NCI-H1105 (cell line): ENCODE data around the gene F8A1.
"Not testable (repeated sequence)": the region's sequence is repeated elsewhere in the genome, so short reads cannot be mapped to it uniquely, and the experiment has no call there.

Experiments
- DNase-seq: peaks from one replicate; lab custom pipeline; 2025; lab: John Stamatoyannopoulos, UW

F8A1 gene

DNA sequence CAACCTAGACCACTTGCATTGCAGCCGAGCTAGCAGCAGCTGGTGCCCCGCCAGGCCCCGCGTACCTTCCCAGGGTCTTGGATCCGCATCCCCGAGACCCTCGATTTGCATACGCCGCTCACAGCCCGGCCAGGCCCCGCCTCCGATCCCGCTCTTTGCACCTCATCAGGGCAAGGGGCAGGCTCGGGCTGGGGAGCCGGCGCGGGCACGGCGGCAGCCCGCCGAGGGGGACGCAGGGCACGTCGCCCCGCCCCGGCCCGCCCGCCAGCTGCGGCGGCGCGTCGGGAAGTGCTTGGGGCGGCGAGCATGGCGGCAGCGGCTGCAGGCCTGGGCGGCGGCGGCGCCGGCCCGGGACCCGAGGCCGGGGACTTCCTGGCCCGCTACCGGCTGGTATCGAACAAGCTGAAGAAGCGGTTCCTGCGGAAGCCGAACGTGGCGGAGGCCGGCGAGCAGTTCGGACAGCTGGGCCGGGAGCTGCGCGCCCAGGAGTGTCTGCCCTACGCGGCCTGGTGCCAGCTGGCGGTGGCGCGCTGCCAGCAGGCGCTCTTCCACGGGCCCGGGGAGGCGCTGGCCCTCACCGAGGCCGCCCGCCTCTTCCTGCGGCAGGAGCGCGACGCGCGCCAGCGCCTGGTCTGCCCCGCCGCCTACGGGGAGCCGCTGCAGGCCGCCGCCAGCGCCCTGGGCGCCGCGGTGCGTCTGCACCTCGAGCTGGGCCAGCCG is at the start of gene F8A1:
TSS of gene F8A1 (plus strand) at position 287 of the 720 bp plus-strand sequence. CDS start at position 307, 20 bp downstream.
- DNase-seq, result not testable (repeated sequence)

DNA sequence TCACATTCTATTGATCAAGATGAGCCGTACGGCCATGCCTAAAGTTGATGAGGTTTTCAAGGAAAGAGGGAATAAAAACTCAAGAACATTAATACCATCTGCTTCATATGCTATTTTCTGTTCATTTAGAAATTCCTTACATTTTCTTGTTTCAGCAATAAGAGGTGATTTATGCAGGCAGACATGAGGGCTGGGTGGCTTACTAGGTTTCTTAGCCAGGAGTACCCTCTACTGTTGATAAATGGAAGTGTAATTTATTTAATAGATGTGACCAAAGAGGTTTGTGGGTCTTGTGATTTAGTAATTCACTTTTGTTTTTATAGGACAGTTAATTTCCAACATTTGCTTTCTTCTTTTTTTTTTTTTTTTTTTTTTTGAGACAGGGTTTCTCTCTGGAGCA is 45.3 kb upstream of the F8A1 start:
- peak; percentile 46 for DNase-seq

- DNase-seq, result no peak
Measured at GRCh38 chrX:154850957-154851611, 35.1 kb upstream of the F8A1 start.

- DNase-seq, result no peak
Measured at GRCh38 chrX:154855256-154855655, 30.9 kb upstream of the F8A1 start.

- DNase-seq, result not testable (repeated sequence)
Measured at GRCh38 chrX:154868522-154868921, 17.6 kb upstream of the F8A1 start.

DNA sequence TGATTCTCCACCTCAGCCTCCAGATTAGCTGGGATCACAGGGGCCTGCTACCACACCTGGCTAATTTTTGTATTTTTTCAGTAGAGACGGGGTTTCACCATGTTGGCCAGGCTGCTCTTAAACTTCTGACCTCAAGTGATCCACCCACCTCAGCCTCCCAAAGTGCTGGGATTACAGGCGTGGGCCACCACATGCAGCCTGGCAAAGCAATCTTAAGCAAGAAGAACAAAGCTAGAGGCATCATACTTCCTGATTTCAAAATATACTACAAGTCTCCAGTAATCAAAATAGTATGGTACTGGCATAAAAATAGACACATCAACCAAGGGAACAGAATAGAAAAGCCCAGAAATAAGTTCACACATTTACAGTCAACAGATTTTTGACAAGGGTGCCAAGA is 12.8 kb upstream of the F8A1 start:
- no peak for DNase-seq

- not testable (repeated sequence) for DNase-seq
Measured at GRCh38 chrX:154884069-154884468, 2.1 kb upstream of the F8A1 start.

- not testable (repeated sequence) for DNase-seq
Measured at GRCh38 chrX:154885057-154885456, 1.1 kb upstream of the F8A1 start.

GRCh38 chrX:154885549-154885948 is 606 bp upstream of the F8A1 start:
- not testable (repeated sequence) for DNase-seq

DNA sequence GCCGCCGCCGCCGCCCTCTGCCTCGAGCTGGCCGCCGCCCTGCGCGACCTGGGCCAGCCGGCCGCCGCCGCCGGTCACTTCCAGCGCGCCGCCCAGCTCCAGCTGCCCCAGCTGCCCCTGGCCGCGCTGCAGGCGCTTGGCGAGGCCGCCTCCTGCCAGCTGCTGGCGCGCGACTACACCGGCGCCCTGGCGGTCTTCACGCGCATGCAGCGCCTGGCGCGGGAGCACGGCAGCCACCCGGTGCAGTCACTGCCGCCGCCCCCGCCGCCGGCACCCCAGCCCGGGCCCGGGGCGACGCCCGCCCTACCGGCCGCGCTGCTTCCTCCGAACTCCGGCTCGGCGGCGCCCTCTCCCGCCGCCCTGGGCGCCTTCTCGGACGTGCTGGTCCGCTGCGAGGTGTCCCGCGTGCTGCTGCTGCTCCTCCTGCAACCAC is 650 bp downstream of the F8A1 start:
- DNase-seq, result not testable (repeated sequence)

- peak; percentile 43 for DNase-seq
Measured at GRCh38 chrX:154890990-154891639, 5.0 kb downstream of the F8A1 start.

DNA sequence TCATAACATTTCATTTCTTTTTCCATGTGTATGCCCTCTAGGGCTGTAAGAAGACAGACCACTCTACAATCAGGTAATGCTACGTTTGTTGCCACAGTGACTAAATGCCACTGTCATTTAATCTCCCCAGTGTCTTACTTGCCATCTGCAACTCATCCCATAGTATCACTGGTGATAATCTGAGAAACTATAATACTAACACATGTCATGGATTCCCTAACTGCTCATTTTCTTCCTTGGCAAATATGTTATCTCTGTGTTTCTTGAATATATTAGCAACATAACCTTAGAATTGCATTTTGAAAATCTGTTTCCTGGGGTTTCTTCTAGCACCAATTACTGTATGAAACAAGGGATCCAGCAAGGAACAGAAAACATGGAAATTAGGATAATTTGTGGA is 6.1 kb downstream of the F8A1 start:
- no peak for DNase-seq

- DNase-seq, result no peak
Measured at GRCh38 chrX:154900323-154900722, 14.2 kb downstream of the F8A1 start.

DNA sequence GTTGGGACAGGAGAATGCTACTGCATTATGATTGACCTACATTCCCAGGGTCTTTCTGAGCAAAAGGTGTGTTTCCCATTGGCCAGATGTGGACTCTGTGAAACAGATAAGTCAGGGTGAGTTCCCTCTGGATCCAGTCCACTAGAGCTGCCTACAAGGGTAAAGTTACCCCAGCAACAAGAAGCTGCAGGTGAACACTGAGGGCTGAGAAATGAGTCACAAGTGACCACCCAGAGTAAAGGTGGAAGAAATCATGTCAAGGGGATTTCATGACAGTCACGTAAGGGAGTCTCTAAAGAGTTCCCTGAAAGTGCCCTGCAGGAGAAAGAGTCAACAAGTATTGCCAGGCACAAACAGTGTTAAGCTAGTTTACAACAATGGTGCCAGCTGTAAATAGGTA is 16.3 kb downstream of the F8A1 start:
- DNase-seq, result no peak

DNA sequence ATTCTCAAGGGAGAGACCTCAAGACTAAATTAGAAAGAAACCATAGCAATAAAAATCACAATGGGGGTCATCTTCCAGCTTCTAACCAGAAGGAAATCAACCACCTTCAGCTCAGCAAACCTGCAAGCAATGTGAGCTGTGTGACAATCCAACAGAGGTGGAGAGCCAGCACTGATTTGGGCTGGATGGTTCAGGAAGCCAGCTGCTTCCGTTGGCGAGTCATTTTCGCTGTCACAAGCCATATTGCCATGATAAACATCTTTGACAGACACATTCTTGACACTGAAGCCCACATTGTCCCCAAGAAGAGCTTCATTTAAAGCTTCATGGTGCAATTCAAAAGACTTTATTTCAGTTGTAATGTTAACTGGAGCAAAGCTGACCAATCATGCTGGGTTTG is 22.7 kb downstream of the F8A1 start:
- DNase-seq, result no peak

GRCh38 chrX:154910048-154910447 is 23.9 kb downstream of the F8A1 start:
- DNase-seq, result not testable (repeated sequence)

DNA sequence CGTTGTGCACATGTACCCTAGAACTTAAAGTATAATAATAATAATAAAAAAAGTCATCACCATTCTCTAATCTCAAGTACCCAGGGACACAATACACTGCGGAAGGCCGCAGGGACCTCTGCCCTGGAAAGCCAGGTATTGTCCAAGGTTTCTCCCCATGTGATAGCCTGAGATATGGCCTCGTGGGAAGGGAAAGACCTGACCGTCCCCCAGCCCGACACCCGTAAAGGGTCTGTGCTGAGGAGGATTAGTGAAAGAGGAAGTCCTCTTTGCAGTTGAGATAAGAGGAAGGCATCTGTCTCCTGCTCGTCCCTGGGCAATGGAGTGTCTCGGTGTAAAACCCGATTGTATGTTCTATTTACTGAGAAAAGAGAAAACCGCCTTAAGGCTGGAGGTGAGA is 24.4 kb downstream of the F8A1 start:
- not testable (repeated sequence) for DNase-seq

DNA sequence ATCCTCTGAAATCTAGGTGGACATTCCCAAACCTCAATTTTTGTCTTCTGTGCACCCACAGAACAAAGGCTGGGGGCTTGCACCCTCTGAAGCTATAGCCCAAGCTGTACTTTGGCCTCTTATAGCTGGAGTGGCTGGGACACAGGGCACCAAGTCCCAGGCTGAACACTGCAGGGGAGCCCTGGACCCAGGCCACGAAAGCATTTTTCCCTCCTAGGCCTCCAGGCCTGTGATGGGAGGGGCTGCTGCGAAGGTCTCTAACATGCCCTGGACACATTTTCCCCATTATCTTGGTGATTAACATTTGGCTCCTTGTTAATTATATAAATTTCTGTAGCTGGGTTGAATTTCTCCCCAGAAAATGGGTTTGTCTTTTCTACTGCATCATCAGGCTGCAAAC is 27.9 kb downstream of the F8A1 start:
- no peak for DNase-seq

DNA sequence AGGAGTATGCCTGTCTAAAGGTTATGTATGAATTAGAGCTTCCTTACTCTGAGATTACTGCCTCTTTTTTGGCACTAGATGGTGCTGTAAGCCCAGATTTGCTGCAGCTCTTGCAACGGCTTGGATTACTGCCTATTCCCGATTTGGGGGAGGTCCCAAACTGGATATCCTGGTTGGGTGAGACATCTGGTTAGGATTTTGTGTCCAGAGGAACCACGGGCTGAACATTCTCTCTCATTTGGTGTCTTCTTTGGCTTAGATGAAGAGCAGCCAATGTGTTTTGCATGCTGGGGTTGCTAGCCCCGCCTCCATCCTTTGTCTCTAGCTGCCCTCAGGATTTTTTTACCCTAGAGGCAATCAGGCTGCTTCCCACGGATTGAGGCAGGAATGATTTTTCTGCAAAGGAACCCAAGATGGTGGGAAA is 31.9 kb downstream of the F8A1 start:
- peak; percentile 75 for DNase-seq

- not testable (repeated sequence) for DNase-seq
Measured at GRCh38 chrX:154924771-154925170, 38.6 kb downstream of the F8A1 start.
